Vagina (tissue), 2 donors: Measurements from ENCODE around the gene MAML3. TPM values are rescaled to one million over a fixed set of nuclear protein-coding genes. Genes with fewer than 3 reads are reported as not detected.

Experiments
- DNase-seq, 2 donors: peaks; one replicate each; pipeline ENCODE4 v3.0.0-alpha.2; 2017; ENCODE audit errors: extremely low spot score in 2 of 2
- H3K27ac ChIP-seq: fragments of 200-600 bp; sonication (generic); one replicate; pipeline ENCODE4 v1.5.1; 2019
- H3K27me3 ChIP-seq: fragments of 200-600 bp; sonication (generic); one replicate; pipeline ENCODE4 v1.5.1; 2019
- H3K36me3 ChIP-seq, 2 donors: fragments of 200-600 bp; sonication (generic); one replicate each; pipeline ENCODE4 v1.5.1; 2017 to 2019
- H3K4me1 ChIP-seq: fragments of 200-600 bp; sonication (generic); one replicate; pipeline ENCODE4 v1.5.1; 2019
- H3K4me3 ChIP-seq, 2 donors: fragments of 200-600 bp; sonication (generic); 1 replicate in 1 of 2; 2 replicates in 1 of 2; pipeline ENCODE4 v1.5.1; 2016 to 2019
- H3K9me3 ChIP-seq: fragments of 200-600 bp; sonication (generic); one replicate; pipeline ENCODE4 v1.5.1; 2019
- POLR2A ChIP-seq, 2 donors: fragments of 450-650 bp; IDR thresholded peaks; one replicate each; pipeline ENCODE4 v1.6.1; 2017; ENCODE audit warnings: antibody characterized with exemption in 2 of 2, mild to moderate bottlenecking in 2 of 2, moderate library complexity in 2 of 2
- POLR2AphosphoS5 ChIP-seq, 2 donors: sonication (generic); formaldehyde crosslinking; IDR thresholded peaks; one replicate each; pipeline ENCODE4 v1.9.0; 2017; ENCODE audit warnings: antibody characterized with exemption in 2 of 2, mild to moderate bottlenecking in 2 of 2, low read depth in 1 of 2; ENCODE audit not compliant: insufficient read depth in 1 of 2
- intact Hi-C: fragments of 100-400 bp; cut with DNase I; formaldehyde crosslinking; loops from one replicate; pipeline ENCODE4 v1.15.1; 2023
- total RNA-seq: library from RNA; depleted of rRNA; stranded (reverse); fragments of >200 nt; gene quantifications from one replicate; pipeline ENCODE4 v1.2.3, GENCODE V29; 2016
- TF ChIP-seq, protein P1 (sequence below), 3 experiments: fragments of 450-650 bp in 2 of 3; fragments of 200-600 bp in 1 of 3; sonication (generic) in 1 of 3; IDR thresholded peaks; one replicate each; pipeline ENCODE4 v1.5.1; 2017 to 2019; ENCODE audit warnings: antibody characterized with exemption in 3 of 3, mild to moderate bottlenecking in 2 of 3, moderate library complexity in 2 of 3

Gene MAML3
- total RNA-seq, 1 donor from 2014 or later = 16.2 TPM

DNA sequence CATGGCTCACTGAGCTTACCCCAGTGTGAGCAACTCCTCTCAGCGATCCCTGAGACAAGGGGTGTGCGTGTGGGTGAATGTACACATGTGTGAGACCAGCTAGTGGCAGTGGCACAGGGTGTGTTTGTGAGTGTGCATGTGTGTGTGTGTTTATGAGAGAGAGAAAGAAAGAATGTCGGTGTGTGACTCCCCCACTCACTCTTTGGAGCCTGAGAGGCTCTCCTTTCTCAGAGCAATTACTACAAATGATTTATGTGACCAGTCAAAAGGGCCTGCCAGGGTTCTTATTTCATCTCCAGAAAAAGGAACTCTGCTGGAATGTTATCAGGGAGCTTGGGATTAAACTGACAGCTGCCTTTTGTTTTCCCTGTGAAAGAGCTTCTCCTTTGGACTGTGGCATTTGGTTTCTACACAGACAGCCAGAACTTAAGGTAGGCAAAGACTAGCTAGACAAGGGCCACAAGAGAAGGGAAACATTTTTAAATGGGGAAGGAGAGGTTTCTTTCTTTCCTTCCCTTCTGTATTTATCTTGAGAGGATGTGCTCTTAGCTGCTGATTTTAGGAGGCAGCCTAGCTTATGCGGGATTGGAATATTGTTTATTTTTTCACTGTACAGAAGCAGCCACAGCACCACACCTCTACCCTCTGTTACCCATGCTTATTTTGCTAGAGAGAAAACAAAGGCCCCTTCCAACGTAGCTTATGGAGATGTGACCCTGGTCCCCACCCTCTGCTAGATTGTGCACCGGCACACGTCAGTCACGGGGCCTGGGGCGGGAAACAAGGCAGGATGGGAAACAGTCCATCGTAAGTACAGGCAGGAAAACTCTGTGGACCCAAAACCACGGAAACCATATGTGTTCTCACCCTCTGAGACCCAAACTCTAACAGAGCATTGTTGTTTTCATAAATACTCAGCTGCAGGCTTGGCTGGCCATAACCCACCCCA, 344.9 kb downstream of the MAML3 start:
- TF ChIP-seq POLR2AphosphoS5 (IDR thresholded peaks at IDR 0.05; ENCODE audit: insufficient read depth in 1 of 2, low read depth in 1 of 2) (no peak), POLR2A (IDR thresholded peaks at IDR 0.05) (no peak)
- TF ChIP-seq, protein P1, sequence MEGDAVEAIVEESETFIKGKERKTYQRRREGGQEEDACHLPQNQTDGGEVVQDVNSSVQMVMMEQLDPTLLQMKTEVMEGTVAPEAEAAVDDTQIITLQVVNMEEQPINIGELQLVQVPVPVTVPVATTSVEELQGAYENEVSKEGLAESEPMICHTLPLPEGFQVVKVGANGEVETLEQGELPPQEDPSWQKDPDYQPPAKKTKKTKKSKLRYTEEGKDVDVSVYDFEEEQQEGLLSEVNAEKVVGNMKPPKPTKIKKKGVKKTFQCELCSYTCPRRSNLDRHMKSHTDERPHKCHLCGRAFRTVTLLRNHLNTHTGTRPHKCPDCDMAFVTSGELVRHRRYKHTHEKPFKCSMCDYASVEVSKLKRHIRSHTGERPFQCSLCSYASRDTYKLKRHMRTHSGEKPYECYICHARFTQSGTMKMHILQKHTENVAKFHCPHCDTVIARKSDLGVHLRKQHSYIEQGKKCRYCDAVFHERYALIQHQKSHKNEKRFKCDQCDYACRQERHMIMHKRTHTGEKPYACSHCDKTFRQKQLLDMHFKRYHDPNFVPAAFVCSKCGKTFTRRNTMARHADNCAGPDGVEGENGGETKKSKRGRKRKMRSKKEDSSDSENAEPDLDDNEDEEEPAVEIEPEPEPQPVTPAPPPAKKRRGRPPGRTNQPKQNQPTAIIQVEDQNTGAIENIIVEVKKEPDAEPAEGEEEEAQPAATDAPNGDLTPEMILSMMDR (IDR thresholded peaks at IDR 0.05) = no peak
- no peaks in the 10 kb centered on the region for H3K36me3 ChIP-seq
- H3K9me3 ChIP-seq = no peaks in the 10 kb centered on the region
- intact Hi-C loops = no loop called here
- DNase-seq = no peak
- peak overlapping the region in 1 of 2 donors; percentile 3 for H3K4me3 ChIP-seq
- no peak overlapping the region for H3K27ac ChIP-seq
- H3K27me3 ChIP-seq = no peaks in the 10 kb centered on the region
- H3K4me1 ChIP-seq = peaks cover 12% of the 10 kb centered on the region

DNA sequence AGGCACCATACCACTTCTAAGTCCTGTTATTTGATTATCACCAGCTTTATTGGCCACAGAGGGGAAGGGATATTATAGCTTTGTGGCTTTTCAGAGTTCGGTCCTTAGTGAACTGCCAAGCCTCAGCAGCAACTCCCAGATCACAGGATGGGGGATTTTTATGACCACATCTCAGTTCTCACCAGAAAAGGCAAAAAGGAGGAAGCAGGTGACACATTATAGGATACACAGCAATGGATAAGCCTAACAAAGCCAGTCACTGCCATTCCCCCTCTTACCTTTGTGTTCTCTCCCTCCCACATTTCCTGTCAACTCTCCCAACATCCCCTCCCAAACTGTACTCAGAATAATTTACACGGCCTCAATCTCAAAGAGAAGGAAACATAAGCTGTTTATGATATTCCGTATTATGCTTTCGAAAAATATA, 345.6 kb downstream of the MAML3 start:
- no peak for DNase-seq
- Histone ChIP-seq H3K9me3 (no peaks in the 10 kb centered on the region), H3K36me3 (no peaks in the 10 kb centered on the region), H3K4me1 (peaks cover 11% of the 10 kb centered on the region), H3K27ac (no peak overlapping the region), H3K27me3 (no peaks in the 10 kb centered on the region), H3K4me3 (peak overlapping the region in 1 of 2 donors; percentile 3)
- TF ChIP-seq POLR2AphosphoS5 (IDR thresholded peaks at IDR 0.05; ENCODE audit: insufficient read depth in 1 of 2, low read depth in 1 of 2) = no peak
- TF ChIP-seq, protein P1 (IDR thresholded peaks at IDR 0.05) = no peak
- no peak for TF ChIP-seq POLR2A (IDR thresholded peaks at IDR 0.05)
- intact Hi-C loops = no loop called here

DNA sequence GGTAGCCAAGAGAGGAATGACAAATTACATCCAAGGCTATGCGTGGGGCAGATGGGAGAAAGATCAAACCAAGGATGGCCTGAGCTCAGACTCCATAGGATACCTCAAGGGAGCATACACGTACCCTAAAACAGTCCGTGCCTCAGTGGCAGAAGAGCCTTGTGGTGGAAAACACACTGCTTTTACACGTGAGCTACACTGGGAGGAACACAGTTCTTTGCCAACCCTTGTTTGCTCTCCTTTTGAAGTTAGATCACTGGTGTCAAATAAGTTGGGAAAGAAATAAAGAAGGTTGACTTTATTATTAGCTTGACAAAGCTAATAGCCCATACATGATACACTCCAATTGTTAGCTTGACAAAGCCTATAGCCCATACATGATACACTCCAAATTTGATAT, 346.5 kb downstream of the MAML3 start:
- intact Hi-C loops = no loop called here
- H3K4me3 ChIP-seq = no peak overlapping the region
- DNase-seq = no peak
- H3K27me3 ChIP-seq = no peaks in the 10 kb centered on the region
- H3K9me3 ChIP-seq = no peaks in the 10 kb centered on the region
- TF ChIP-seq POLR2AphosphoS5 (IDR thresholded peaks at IDR 0.05; ENCODE audit: insufficient read depth in 1 of 2, low read depth in 1 of 2) (no peak), POLR2A (IDR thresholded peaks at IDR 0.05) (no peak)
- TF ChIP-seq, protein P1 (IDR thresholded peaks at IDR 0.05) = no peak
- H3K27ac ChIP-seq = no peak overlapping the region
- H3K36me3 ChIP-seq = no peaks in the 10 kb centered on the region
- peaks cover 11% of the 10 kb centered on the region for H3K4me1 ChIP-seq

DNA sequence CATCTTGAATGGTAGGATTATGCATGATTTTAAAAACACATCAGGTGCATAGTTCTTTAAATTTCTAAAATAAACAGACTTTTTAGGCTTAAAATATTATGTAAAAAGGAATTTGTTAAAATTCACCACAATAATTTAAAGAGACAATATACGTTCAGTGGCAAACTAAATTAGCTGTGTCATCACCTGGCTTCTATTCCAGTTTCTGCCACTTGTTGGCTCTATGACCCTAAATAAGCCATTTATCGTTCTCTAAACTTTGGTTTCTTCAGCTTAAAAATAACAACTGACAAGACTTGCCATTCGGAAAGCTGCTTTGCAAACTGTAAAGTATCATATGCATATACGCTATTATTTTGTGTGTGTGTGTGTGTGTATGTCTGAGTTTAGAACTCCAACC, 347.1 kb downstream of the MAML3 start:
- Histone ChIP-seq H3K27ac (no peak overlapping the region), H3K9me3 (no peaks in the 10 kb centered on the region), H3K27me3 (no peaks in the 10 kb centered on the region), H3K36me3 (no peaks in the 10 kb centered on the region), H3K4me3 (no peak overlapping the region), H3K4me1 (peaks cover 11% of the 10 kb centered on the region)
- TF ChIP-seq POLR2A (IDR thresholded peaks at IDR 0.05) (no peak), POLR2AphosphoS5 (IDR thresholded peaks at IDR 0.05; ENCODE audit: insufficient read depth in 1 of 2, low read depth in 1 of 2) (no peak)
- TF ChIP-seq, protein P1 (IDR thresholded peaks at IDR 0.05) = no peak
- DNase-seq = no peak
- intact Hi-C loops = no loop called here

DNA sequence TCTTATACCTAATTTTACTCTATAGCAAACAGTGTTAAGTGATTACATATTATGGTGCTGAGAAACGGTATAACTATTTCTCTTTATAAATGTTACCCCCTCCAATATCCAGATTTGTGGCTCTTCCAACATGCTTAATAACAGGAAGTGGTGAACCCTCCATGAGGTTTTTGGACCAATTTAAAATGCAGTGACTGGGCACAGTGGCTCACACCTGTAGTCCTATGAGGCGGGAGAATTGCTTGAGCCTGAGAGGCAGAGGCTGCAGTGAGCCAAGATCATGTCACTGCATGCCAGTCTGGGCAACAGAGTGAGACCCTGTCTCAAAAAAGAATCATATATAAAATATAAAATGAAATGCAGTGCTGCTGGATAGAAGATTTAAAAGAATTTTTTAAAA, 351.1 kb downstream of the MAML3 start:
- no peak for DNase-seq
- H3K9me3 ChIP-seq = no peaks in the 10 kb centered on the region

More for the DNA sequence above, 351.1 kb downstream of the MAML3 start:
- no peak for TF ChIP-seq POLR2AphosphoS5 (IDR thresholded peaks at IDR 0.05; ENCODE audit: insufficient read depth in 1 of 2, low read depth in 1 of 2)
- no peak for TF ChIP-seq POLR2A (IDR thresholded peaks at IDR 0.05)
- TF ChIP-seq, protein P1 (IDR thresholded peaks at IDR 0.05) = no peak
- H3K27ac ChIP-seq = no peak overlapping the region
- H3K27me3 ChIP-seq = no peaks in the 10 kb centered on the region
- no peaks in the 10 kb centered on the region for H3K4me1 ChIP-seq
- intact Hi-C loops = no loop called here
- no peaks in the 10 kb centered on the region for H3K36me3 ChIP-seq
- no peak overlapping the region for H3K4me3 ChIP-seq
